Measurements from ENCODE around the gene ALX4. TPM values are rescaled to one million over a fixed set of nuclear protein-coding genes. Genes with fewer than 3 reads are reported as not detected.

Gene ALX4
- total RNA-seq, 1 donor from 2014 or later = not detected

- no peaks in the 10 kb centered on the region for H3K27me3 Mint-ChIP-seq (ENCODE audit: insufficient read depth, low read depth)
- H3K4me1 Mint-ChIP-seq = peaks cover 48% of the 10 kb centered on the region
- Histone ChIP-seq H3K36me3 (peaks cover 3% of the 10 kb centered on the region), H3K27ac (no peak overlapping the region), H3K4me3 (no peak overlapping the region), H3K9ac (no peak overlapping the region), H3F3A (ENCODE audit: low read depth) (peaks cover 26% of the 10 kb centered on the region), H3K4me1 (peaks cover 35% of the 10 kb centered on the region), H3K9me3 (ENCODE audit: low read depth) (no peaks in the 10 kb centered on the region), H3K79me2 (ENCODE audit: low read depth) (no peaks in the 10 kb centered on the region), H4K20me1 (ENCODE audit: low read depth) (no peaks in the 10 kb centered on the region), H3K27me3 (no peaks in the 10 kb centered on the region), H2AFZ (replicated peaks) (no peak overlapping the region), H3K4me2 (no peak overlapping the region)
- H3K27ac Mint-ChIP-seq = no peak overlapping the region
- peaks cover 3% of the 10 kb centered on the region for H3K9me3 Mint-ChIP-seq
- peaks cover 30% of the 10 kb centered on the region for H3K36me3 Mint-ChIP-seq
- TF ChIP-seq EZH2phosphoT487 (IDR thresholded peaks at IDR 0.05) = no peak
- no peak for TF ChIP-seq CTCF (IDR thresholded peaks at IDR 0.05)
- TF ChIP-seq EZH2 (IDR thresholded peaks at IDR 0.05) = no peak
- H3K4me3 Mint-ChIP-seq = no peak overlapping the region
- DNase-seq (ENCODE audit: low spot score) = no peak
Measured at GRCh38 chr11:44246726-44247125, 63.2 kb downstream of the ALX4 start.

- Histone ChIP-seq H3K36me3 (no peaks in the 10 kb centered on the region), H3K79me2 (ENCODE audit: low read depth) (no peaks in the 10 kb centered on the region), H4K20me1 (ENCODE audit: low read depth) (no peaks in the 10 kb centered on the region), H3K9ac (no peak overlapping the region), H2AFZ (replicated peaks) (no peak overlapping the region), H3K9me3 (ENCODE audit: low read depth) (no peaks in the 10 kb centered on the region), H3K4me2 (peak overlapping the region; percentile 74), H3F3A (ENCODE audit: low read depth) (peaks cover 26% of the 10 kb centered on the region), H3K27ac (no peak overlapping the region), H3K27me3 (no peaks in the 10 kb centered on the region), H3K4me3 (no peak overlapping the region), H3K4me1 (peaks cover 37% of the 10 kb centered on the region)
- H3K4me3 Mint-ChIP-seq = no peak overlapping the region
- H3K9me3 Mint-ChIP-seq = no peaks in the 10 kb centered on the region
- no peak for DNase-seq (ENCODE audit: low spot score)
- H3K27me3 Mint-ChIP-seq (ENCODE audit: insufficient read depth, low read depth) = no peaks in the 10 kb centered on the region
- H3K4me1 Mint-ChIP-seq = peaks cover 50% of the 10 kb centered on the region
- TF ChIP-seq EZH2 (IDR thresholded peaks at IDR 0.05) (no peak), CTCF (IDR thresholded peaks at IDR 0.05) (no peak), EZH2phosphoT487 (IDR thresholded peaks at IDR 0.05) (no peak)
- peaks cover 26% of the 10 kb centered on the region for H3K36me3 Mint-ChIP-seq
- H3K27ac Mint-ChIP-seq = peak overlapping the region; percentile 93
Measured at GRCh38 chr11:44244639-44245310, 65.2 kb downstream of the ALX4 start.

- Histone ChIP-seq H3K4me2 (peak overlapping the region; percentile 74), H3K27me3 (no peaks in the 10 kb centered on the region), H4K20me1 (ENCODE audit: low read depth) (no peaks in the 10 kb centered on the region), H3K9ac (no peak overlapping the region), H3K79me2 (ENCODE audit: low read depth) (no peaks in the 10 kb centered on the region), H3F3A (ENCODE audit: low read depth) (peaks cover 26% of the 10 kb centered on the region), H2AFZ (replicated peaks) (no peak overlapping the region), H3K36me3 (no peaks in the 10 kb centered on the region), H3K4me1 (peaks cover 37% of the 10 kb centered on the region), H3K4me3 (peak overlapping the region; percentile 31), H3K9me3 (ENCODE audit: low read depth) (no peaks in the 10 kb centered on the region), H3K27ac (peak overlapping the region; percentile 77)
- H3K4me1 Mint-ChIP-seq = peaks cover 50% of the 10 kb centered on the region
- peak overlapping the region; percentile 58 for H3K4me3 Mint-ChIP-seq
- TF ChIP-seq EZH2 (IDR thresholded peaks at IDR 0.05) (no peak), EZH2phosphoT487 (IDR thresholded peaks at IDR 0.05) (peak; percentile 42)
- peaks cover 28% of the 10 kb centered on the region for H3K36me3 Mint-ChIP-seq
- no peaks in the 10 kb centered on the region for H3K27me3 Mint-ChIP-seq (ENCODE audit: insufficient read depth, low read depth)
- DNase-seq (ENCODE audit: low spot score) = peak; percentile 85
- H3K9me3 Mint-ChIP-seq = no peaks in the 10 kb centered on the region
- peak overlapping the region; percentile 93 for H3K27ac Mint-ChIP-seq
Measured at GRCh38 chr11:44243595-44244343, 66.2 kb downstream of the ALX4 start.

All from neural progenitor cell (in vitro differentiated cells).